Stimulated activated CD8-positive, alpha-beta memory T cell treated with anti-CD3 and anti-CD28 coated beads, Interleukin-2, amount 100 ng/mL, for 48 hours (primary cell): ENCODE measurements around the gene AFG3L2.
"Not testable (repeated sequence)": the region's sequence is repeated elsewhere in the genome, so short reads cannot be mapped to it uniquely, and the experiment has no call there.

Experiments
- DNase-seq, 2 donors: peaks; one replicate each; pipeline ENCODE4 v3.0.0-alpha.2; 2020; ENCODE audit warnings: low read depth in 2 of 2

The AFG3L2 gene

DNA sequence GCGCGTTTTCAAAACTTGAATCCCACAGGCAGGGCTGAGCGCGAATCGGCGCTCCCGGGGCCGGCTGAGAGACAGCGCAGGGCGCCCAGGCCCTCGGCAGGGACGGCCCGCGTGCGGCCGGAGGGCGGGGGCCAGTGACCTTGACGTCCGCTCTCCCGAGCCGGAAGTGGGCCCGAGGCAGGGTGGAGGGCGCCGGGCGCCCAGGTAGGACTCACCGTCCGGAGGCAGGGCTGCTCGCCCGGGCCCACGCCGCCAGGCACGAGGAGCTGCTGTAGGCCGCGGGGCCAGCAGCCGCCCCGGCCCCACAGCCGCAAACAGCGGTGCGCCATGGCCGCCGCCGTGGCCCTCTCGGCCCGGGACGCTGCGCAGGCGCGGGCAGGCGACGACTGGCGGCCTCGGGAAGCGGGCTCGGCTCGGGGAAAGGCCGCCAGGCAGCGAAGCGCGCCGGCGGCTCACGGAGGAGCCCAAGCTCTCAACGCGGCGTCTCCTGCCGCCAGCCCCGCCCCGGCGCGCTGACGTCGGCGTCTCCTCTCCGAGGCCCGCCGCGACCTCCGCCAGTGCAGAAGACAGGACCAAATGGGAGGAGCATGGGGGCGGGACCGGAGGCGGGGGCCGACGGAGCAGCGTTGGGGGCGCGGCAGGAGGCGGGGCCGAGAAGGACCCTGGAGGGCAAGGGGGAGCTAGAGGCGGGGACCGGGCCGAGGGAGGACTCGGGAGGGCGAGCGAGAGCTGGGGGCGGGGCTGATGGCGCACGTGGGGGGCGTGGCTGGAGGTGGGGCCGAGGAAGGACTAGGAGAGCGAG, at the start of gene AFG3L2:
AFG3L2 (minus strand) TSS at position 474 of the 802 bp plus-strand sequence; CDS start at position 329, 145 bp downstream.
- DNase-seq = peak; percentile 100

DNA sequence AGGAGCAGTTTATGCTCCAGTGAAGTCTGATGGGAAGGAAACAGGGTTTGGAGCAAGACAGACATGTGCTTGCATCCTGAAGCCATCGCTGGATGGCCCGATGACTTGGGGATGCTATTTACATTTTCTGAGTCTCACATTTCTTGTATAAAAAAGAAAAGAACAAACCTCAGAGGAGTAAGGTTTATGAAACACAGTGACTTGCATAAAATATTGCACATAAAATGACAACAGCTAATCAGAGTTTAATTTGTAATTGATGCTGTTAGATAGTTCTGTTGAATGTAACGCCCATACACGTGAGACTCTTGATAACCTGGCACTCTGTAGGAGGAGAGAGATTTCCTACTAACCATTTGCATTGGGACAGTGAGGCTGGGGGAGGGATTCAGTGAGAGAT, 47.2 kb upstream of the AFG3L2 start:
- DNase-seq = no peak

DNA sequence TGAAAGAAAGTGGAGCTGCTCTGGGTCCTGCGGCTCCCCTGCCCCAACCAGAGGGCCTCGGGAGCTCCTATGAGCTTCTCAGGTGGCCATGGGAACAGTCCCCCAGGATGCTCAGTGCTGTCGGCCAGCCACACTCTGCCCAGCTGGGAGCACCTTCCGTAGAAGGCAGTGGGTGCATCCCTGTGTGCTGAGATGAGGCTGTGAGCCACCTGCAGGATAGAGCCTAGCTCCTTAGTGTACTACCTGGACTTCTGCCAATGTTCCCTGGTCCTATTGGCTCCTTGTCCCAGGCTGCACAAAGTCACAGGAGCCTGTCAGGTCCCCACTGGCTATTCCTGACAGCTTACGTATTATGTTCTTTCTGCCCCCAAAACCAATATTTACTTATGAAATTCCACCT, 46.8 kb upstream of the AFG3L2 start:
- no peak for DNase-seq

DNA sequence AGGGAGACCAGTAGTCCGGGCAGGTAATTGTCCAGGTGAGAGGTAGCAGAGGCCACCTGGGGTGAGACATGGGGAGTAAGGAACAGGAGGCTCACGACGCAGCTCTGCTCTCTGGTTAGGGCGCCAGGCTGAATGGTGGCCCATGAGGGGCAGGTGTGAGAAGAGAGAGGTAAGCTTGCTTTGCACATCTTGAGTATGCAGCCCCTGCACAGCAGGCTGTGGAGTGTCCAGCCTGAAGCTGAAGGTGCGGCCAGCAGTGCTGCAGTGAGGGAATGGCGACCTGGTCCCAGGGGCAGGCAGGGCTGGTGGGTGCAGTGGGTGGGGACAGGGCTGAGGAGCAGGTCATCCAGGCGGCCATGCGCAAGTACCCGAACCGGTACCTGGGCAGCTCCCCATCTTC, 46.4 kb upstream of the AFG3L2 start:
- no peak for DNase-seq

DNA sequence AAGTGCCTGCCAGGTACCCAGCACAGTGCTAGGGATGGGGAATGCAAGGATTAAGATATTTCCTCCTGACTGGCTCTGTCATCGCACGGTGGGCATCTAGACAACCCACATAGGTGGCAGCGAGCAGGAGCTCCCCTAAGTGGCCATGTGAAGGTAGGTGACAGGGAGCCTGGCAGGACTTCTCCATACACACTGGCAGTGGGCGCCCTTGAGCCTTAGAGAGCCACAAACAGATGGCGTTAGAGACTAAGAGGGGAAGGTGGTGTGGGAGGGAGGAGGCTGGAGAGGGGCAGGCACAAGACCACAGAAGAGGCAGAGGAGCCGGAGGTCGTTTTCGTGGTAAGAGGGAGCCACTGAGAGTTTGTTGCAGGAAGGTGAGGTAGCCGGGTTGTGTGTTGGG, 45.9 kb upstream of the AFG3L2 start:
- DNase-seq = no peak

- no peak for DNase-seq
These were observed 44.7 kb upstream of the AFG3L2 start for GRCh38 chr18:12421732-12422131.

DNA sequence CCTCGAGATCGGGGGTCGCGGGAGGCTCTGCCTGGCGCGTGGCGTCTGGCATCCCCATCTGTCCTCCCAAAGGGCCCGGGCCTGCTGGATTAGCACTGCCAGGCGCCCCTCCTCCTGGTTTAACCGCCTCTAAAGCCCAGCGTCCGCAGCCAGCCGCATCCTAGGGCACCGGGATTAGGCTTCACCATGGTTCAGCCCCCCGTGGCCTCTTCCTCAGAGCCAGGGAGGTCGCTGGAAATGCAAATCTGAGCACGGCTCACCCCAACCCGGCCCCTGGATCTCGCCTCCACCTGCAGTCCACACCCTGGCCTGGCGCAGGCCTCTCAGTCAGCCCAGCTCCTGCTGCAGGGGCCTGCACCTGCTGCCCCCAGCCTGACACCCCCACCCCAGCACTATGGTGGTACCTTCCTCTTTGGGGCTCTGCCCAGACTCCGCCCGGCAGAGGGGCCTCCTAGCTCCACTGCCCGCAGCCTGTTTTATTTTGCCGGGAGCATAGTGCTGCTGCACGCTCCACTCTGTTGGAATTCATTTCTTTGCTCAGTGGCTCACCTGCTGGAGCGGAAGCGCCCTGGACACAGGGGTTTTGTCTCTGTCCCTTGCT, 43.9 kb upstream of the AFG3L2 start:
- no peak for DNase-seq

- no peak for DNase-seq
These were observed 40.7 kb upstream of the AFG3L2 start for GRCh38 chr18:12417687-12418086.

GRCh38 chr18:12416098-12416729, 39.2 kb upstream of the AFG3L2 start:
- DNase-seq = no peak

GRCh38 chr18:12411456-12411855, 34.4 kb upstream of the AFG3L2 start:
- DNase-seq = no peak

GRCh38 chr18:12410747-12411146, 33.7 kb upstream of the AFG3L2 start:
- not testable (repeated sequence) for DNase-seq

GRCh38 chr18:12410081-12410481, 33.1 kb upstream of the AFG3L2 start:
- no peak for DNase-seq

DNA sequence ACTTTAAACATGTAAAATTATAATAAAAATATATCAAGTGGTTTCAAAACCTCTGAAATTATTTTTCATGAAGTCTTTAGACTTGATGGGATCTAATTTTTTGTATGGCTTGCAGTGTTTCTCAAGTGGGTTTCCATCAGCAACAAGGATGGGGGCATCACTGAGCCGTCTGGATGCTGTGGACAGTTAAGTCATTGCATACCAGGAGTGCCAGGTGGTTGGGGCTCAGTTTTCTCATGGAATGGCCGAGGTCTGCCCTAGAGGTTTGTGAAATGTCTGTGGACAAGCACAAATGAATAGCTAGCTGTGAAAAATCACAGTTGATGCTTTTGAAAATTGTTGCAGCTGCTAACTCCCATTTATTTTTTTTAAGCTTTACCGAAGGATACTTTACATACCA, 32.4 kb upstream of the AFG3L2 start:
- no peak for DNase-seq

DNA sequence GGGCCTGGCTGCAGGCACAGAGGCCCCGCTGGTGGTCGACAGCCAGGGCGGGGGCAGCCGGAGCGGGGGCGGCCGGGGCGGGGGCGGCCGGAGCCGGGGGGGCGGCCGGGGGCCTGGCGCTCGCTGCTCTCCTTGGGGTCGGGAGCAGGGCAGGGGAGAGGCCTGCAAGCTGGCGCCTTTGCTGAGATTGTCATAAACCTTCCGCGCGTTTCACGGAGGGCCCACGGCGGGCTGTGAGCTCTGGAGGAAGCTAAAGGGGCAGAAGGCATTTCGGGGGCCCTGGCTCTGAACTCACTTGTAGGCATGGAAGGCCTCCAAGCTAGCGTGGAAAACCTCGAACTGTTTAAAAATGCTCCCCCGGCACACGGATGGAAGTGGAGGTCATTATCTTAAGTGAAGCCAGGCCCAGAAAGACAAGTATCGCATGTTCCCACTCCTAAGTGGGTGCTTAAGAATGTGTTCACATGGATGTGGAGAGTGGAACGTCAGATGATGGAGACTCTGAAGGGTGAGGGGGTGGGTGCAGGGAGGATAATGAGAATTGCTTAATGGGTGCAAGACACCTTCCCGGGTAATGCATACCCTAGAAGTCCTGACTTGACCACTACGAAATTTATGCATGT, 31.3 kb upstream of the AFG3L2 start:
- DNase-seq = no peak

DNA sequence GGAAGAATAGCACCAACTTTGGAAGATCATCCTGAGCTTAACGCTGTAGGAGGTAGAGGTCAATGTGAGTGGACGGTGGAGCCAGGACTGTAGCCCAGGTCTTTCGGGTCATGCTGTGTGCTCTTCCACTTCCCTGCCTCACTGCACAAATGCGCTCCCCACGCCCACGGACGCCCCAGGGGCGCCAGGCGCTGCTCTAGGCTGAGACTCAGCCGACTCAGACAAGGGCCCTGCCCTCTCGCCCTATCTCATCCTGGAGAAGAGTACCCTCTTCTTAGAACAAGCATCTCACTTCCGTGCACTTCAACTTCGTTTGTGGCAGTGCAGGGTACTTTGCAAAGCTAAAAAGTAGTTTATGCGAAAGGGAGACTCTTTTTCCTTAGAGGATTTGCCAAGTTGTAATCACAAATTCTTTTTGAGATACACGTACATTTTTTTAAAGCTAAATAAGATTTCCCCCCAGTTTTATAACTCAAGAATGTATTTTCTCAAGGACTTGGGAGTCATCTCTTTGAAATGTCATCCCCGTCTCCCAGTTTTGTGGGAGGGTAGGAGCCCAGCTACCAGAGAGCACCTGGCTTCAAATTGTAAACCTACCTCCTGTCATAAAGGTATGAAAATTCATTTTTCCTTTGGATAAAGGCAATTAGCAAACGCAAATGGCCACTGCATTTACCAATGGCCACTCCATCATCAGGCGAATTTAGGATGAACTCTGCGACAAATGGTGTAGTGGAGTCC, 29.5 kb upstream of the AFG3L2 start:
- no peak for DNase-seq

- DNase-seq = no peak
These were observed 28.0 kb upstream of the AFG3L2 start for GRCh38 chr18:12405066-12405465.

DNA sequence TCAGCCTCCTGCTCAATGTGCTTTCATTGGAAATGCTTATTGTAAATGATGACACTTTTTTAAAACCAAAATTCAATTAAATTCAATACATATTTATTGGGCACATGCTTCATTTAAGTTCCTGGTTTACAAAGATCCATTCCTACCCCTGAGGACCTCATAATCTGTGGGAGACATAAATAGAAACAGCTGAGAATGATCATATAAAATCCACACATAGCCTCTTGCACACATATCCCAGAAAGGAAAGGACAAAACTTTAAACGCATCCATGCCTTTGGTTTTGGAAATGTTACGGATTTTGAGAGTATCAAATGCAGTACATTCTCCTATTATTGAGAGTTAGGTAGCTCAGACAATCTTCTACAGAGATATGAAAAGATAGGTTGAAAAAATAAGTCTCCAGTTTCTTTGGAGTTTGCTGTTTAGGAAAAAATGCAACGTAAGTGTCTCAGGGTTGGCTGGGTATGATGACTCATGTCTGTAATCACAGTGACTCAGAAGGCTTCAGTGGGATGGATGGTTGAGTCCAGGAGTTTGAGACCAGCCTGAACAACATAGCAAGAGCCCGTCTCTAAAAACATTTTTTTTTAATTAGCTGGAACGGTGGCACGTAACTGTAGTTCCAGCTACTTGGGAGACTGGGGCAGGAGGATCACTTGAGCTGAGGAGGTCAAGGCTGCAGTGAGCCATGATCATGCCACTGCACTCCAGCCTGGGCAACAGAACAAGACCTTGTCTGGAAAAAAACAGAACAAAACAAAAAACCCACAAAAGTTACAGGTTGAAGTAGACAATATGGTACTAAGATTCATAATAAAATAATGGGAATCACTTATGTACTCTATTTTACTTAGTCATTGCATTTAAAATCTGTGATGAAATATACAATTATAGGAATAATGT, 26.8 kb upstream of the AFG3L2 start:
- no peak for DNase-seq

DNA sequence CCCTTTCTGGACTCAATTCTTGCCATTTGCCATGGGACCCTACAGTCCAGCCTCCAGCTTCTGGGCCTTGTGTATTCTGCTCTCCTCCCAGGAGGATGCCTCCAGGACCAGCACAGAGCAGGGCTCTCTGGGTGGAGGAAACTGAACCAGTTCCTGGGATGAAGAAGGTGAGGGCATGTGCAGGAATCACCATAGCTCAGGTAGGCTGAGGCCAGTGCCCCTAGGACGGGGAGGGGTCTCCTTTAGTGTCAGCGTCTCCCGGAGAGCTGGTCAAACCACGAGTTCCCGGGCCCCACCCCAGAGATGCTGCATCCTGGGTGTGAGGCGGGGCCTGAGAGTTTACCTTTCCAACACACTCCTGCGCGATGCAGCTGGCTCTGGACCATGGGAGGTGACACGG, 24.9 kb upstream of the AFG3L2 start:
- no peak for DNase-seq

- DNase-seq = no peak
These were observed 22.2 kb upstream of the AFG3L2 start for GRCh38 chr18:12399231-12399630.

- no peak for DNase-seq
These were observed 21.6 kb upstream of the AFG3L2 start for GRCh38 chr18:12398625-12399024.

DNA sequence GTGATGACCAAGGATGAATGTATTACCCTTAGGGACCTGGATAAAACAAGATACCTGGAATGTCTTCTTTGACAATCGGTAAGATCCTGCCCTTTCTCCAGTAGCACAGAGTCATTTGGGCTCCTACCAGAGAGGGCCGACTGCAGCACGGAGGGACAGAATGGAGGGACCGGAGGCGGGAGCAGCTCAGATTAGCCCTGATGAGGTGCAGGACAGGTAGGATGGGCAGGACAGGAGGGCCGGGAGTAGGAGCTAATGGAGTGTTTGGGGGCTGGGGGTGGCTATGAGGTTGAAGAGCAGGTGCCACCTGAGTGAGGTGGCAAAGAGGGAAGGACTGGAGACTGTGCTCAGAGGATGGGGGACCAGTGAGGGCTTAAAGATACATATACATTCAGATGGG, 20.8 kb upstream of the AFG3L2 start:
- no peak for DNase-seq
